Pancreas (tissue), 10 donors: ENCODE data around the gene LAMTOR2. TPM values are rescaled to one million over a fixed set of nuclear protein-coding genes. Genes with fewer than 3 reads are reported as not detected.
A peak's percentile ranks its signal among the peaks of the same experiment; 100 is the strongest.

Experiments used
- ATAC-seq, 4 donors: fragments of 200-7000 bp; cut with Tn5 transposase; one replicate each; pipeline versions ENCODE4 v1.8.0 to v1.9.1; 2020; ENCODE audit warnings: mild to moderate bottlenecking in 4 of 4, moderate library complexity in 4 of 4
- DNase-seq, 6 donors: peaks; one replicate each; pipeline ENCODE4 v3.0.0-alpha.2; 2020
- FAIRE-seq: peaks from 2 replicates; lab custom pipeline; 2012; peaks lifted over from hg19 to GRCh38; lab: Jason Lieb, UNC
- H3K27ac ChIP-seq, 4 donors: fragments of 200-600 bp; sonication (generic); 1 replicate in 3 of 4; 2 replicates in 1 of 4; pipeline versions ENCODE4 v1.5.0 to v1.8.0; 2020
- H3K27me3 ChIP-seq, 4 donors: fragments of 200-600 bp; one replicate each; pipeline ENCODE4 v1.8.0; 2021
- H3K36me3 ChIP-seq, 3 donors: fragments of 200-600 bp; sonication (generic) in 1 of 3; one replicate each; pipeline versions ENCODE4 v1.5.0 to v1.8.0; 2020 to 2021
- H3K4me1 ChIP-seq, 3 donors: fragments of 200-600 bp; one replicate each; pipeline ENCODE4 v1.8.0; 2021
- H3K4me3 ChIP-seq, 4 donors: fragments of 200-600 bp; sonication (generic) in 2 of 4; one replicate each; pipeline versions ENCODE4 v1.5.0 to v1.8.0; 2020 to 2021
- H3K9me3 ChIP-seq, 4 donors: fragments of 200-600 bp; one replicate each; pipeline ENCODE4 v1.8.0; 2021
- CTCF ChIP-seq, 4 donors: fragments of 200-600 bp; sonication (generic) in 3 of 4; IDR thresholded peaks; one replicate each; pipeline versions ENCODE4 v1.5.0 to v1.8.0; 2021; ENCODE audit warnings: antibody characterized with exemption in 4 of 4
- WGBS, 2 donors: extraction: QIAGEN DNeasy Blood & Tissue Kit; methylation state at CpG; one replicate each; pipeline ENCODE4 v1.1.7; 2013; 5-methylcytosine and 5-hydroxymethylcytosine counted together
- intact Hi-C, 3 donors: fragments of 100-400 bp; cut with DNase I; formaldehyde crosslinking; loops; one replicate each; pipeline versions ENCODE4 v1.11.1 to v1.14.2; 2022
- polyA plus RNA-seq, 2 donors: library from polyadenylated mRNA; stranded (reverse); fragments of 200-250 nt; gene quantifications; one replicate each; pipeline ENCODE4 v1.2.3, GENCODE V29; 2013
- total RNA-seq, 6 donors: library from RNA; stranded (reverse); fragmentation: NEBNext Ultra II Directional in 4 of 6; extraction: Animal tissue kit (Norgen Biotek cat#: 25700) in 4 of 6; gene quantifications; one replicate each; pipeline versions ENCODE4 v1.2.1 to v1.2.4, GENCODE V29; 2021 to 2023
- donor health status: healthy with polysubstance abuse.
- donor health status: DM: no; HTN: no; CAD: no; lungs with moderate emphysema.
- donor health status: DM: no; HTN: no; CAD: no.
- donor health status: control.
- donor health status: control.
- donor health status: Bipolar disorder and iron deficiency.
- donor health status: DM: yes; HTN: yes; CAD: no.
- donor health status: DM: no; HTN: no; CAD: no.
- donor health status: DM: no; HTN: no; CAD: no.
- donor health status: DM: yes; HTN: yes; CAD: no.

Gene LAMTOR2
- total and polyA plus RNA-seq, 8 donors = 31.7 to 60.1 (median 33.2) TPM

- FAIRE-seq (no peak), ATAC-seq (peak; percentile 56 to 87 (median 73)), DNase-seq (peak in 3 of 6 donors; percentile 43 to 67 (median 57))
- WGBS, 2 donors = 50 to 52% methylated on average over 72 to 73 of the region's 73 CpGs
- Histone ChIP-seq H3K27ac (no peak overlapping the region), H3K4me3 (peak overlapping the region in 3 of 4 donors; percentile 40 to 49 (median 46)), H3K36me3 (no peaks in the 10 kb centered on the region), H3K4me1 (no peaks in the 10 kb centered on the region), H3K9me3 (no peaks in the 10 kb centered on the region), H3K27me3 (no peaks in the 10 kb centered on the region)
- intact Hi-C loops = no loop called here
- TF ChIP-seq CTCF (IDR thresholded peaks at IDR 0.05) = no peak
Measured at GRCh38 chr1:156076609-156077429, 22.2 kb downstream of the LAMTOR2 start.

- TF ChIP-seq CTCF (IDR thresholded peaks at IDR 0.05) = no peak
- H3K4me3 ChIP-seq = no peak overlapping the region
- ATAC-seq = no peak
- no peak for FAIRE-seq
- no peak overlapping the region for H3K27ac ChIP-seq
- H3K9me3 ChIP-seq = no peaks in the 10 kb centered on the region
- no peaks in the 10 kb centered on the region for H3K36me3 ChIP-seq
- no peaks in the 10 kb centered on the region for H3K4me1 ChIP-seq
- WGBS, 2 donors = 88 to 90% methylated on average over 19 of the region's 19 CpGs
- no peak for DNase-seq
- intact Hi-C loops = no loop called here
- H3K27me3 ChIP-seq = no peaks in the 10 kb centered on the region
Measured at GRCh38 chr1:156077430-156077760, 22.8 kb downstream of the LAMTOR2 start.

DNA sequence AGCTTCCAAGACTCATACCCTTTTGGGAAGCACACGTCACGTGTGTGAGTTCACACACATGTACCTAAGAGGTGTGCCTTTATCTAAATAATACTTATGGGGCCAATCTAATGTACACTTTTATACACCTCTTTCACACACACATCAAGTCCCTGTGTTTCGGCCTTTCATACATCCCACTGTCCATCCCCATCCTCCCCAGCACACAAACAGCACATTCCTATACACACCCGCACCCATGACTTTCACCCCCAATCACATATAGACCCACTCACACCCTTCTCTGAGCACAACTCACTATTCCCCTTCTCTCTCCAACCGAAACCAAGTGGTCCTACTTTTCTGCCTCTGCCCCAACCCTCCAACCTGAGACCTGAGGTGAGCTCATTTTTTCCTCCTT, 24.1 kb downstream of the LAMTOR2 start:
- H3K4me1 ChIP-seq = peaks cover 0 to 3% (median 0%) of the 10 kb centered on the region in 3 donors
- no peak for FAIRE-seq
- 82 to 93% methylated on average over 5 of the region's 5 CpGs for WGBS, 2 donors

DNA sequence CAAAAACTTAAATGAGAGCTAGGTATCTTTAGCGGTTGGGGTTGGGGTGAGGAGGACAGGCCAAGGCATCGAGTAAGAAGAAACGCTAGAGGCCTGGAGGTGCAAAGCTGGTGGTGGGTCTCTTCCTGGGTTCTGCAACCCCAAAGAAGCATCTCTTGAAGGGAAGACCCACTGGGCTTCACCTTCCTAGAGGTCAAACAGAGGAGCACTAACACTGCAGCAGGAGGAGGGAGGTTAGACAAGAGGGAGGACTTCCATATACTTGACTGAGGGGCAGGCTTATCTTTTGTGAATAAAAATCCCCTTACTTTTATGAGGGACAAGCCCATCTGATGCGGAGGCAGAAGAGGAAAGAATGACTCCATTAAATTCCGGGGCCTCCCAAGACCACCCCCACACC, 25.2 kb downstream of the LAMTOR2 start:
- no peak overlapping the region for H3K4me3 ChIP-seq
- no peaks in the 10 kb centered on the region for H3K36me3 ChIP-seq
- intact Hi-C loops = loop anchor here in 1 of 3 donors (10.0 kb wide), 1 partner anchor 55 kb away; no protein-coding TSS in a partner anchor
- peaks cover 0 to 3% (median 0%) of the 10 kb centered on the region in 3 donors for H3K4me1 ChIP-seq
- no peaks in the 10 kb centered on the region for H3K27me3 ChIP-seq
- H3K9me3 ChIP-seq = no peaks in the 10 kb centered on the region
- FAIRE-seq (no peak), DNase-seq (no peak), ATAC-seq (no peak)
- 82 to 87% methylated on average over 5 of the region's 5 CpGs for WGBS, 2 donors
- no peak for TF ChIP-seq CTCF (IDR thresholded peaks at IDR 0.05)
- H3K27ac ChIP-seq = no peak overlapping the region

More for the DNA sequence above, 24.1 kb downstream of the LAMTOR2 start:
- Histone ChIP-seq H3K9me3 (no peaks in the 10 kb centered on the region), H3K36me3 (no peaks in the 10 kb centered on the region), H3K4me3 (no peak overlapping the region), H3K27ac (no peak overlapping the region), H3K27me3 (no peaks in the 10 kb centered on the region)
- DNase-seq (no peak), ATAC-seq (no peak)
- intact Hi-C loops = no loop called here
- TF ChIP-seq CTCF (IDR thresholded peaks at IDR 0.05) = no peak
